Spleen (tissue), 11 donors: ENCODE measurements around the gene HCAR1. TPM values are rescaled to one million over a fixed set of nuclear protein-coding genes. Genes with fewer than 3 reads are reported as not detected.
A peak's percentile ranks its signal among the peaks of the same experiment; 100 is the strongest.
"Not testable (repeated sequence)": the region's sequence is repeated elsewhere in the genome, so short reads cannot be mapped to it uniquely, and the experiment has no call there.

ENCODE experiments used
- DNase-seq: peaks from one replicate; pipeline ENCODE4 v3.0.0-alpha.2; 2020
- H3K27ac ChIP-seq, 8 donors: fragments of 200-600 bp; sonication (generic) in 7 of 8; 1 replicate in 4 of 8; 2 replicates in 4 of 8; pipeline versions ENCODE4 v1.5.0 to v1.8.0; 2016 to 2021; ENCODE audit warnings: inconsistent platforms in 4 of 8, mild to moderate bottlenecking in 4 of 8, moderate library complexity in 1 of 8
- H3K27me3 ChIP-seq, 7 donors: fragments of 200-600 bp; sonication (generic) in 6 of 7; replicated peaks in 1 of 7; 1 replicate in 4 of 7; 2 replicates in 3 of 7; pipeline versions ENCODE4 v1.5.0 to v1.8.0; 2016 to 2021; ENCODE audit warnings: inconsistent platforms in 3 of 7, mild to moderate bottlenecking in 1 of 7
- H3K36me3 ChIP-seq, 6 donors: fragments of 200-600 bp; sonication (generic) in 5 of 6; 1 replicate in 4 of 6; 2 replicates in 2 of 6; pipeline versions ENCODE4 v1.5.0 to v1.8.0; 2016 to 2021; ENCODE audit warnings: inconsistent platforms in 2 of 6
- H3K4me1 ChIP-seq, 6 donors: fragments of 200-600 bp; sonication (generic) in 5 of 6; 1 replicate in 3 of 6; 2 replicates in 3 of 6; pipeline versions ENCODE4 v1.5.0 to v1.8.0; 2016 to 2021; ENCODE audit warnings: inconsistent platforms in 3 of 6
- H3K4me3 ChIP-seq, 8 donors: fragments of 200-600 bp; sonication (generic) in 7 of 8; 1 replicate in 4 of 8; 2 replicates in 4 of 8; pipeline versions ENCODE4 v1.5.0 to v1.8.0; 2016 to 2021; ENCODE audit warnings: inconsistent platforms in 4 of 8, mild to moderate bottlenecking in 4 of 8, moderate library complexity in 2 of 8
- H3K9me3 ChIP-seq, 8 donors: fragments of 200-600 bp; sonication (generic) in 7 of 8; 1 replicate in 4 of 8; 2 replicates in 4 of 8; pipeline versions ENCODE4 v1.5.0 to v1.8.0; 2016 to 2021; ENCODE audit warnings: inconsistent platforms in 4 of 8
- CTCF ChIP-seq, 11 experiments: fragments of 200-600 bp in 7 of 11; fragments of 450-650 bp in 4 of 11; sonication (generic) in 4 of 11; IDR thresholded peaks in 8 of 11; conservative IDR thresholded peaks in 3 of 11; 1 replicate in 7 of 11; 2 replicates in 4 of 11; pipeline versions ENCODE4 v1.4.0 to v1.8.0; 2016 to 2021; ENCODE audit warnings: antibody characterized with exemption in 11 of 11, inconsistent platforms in 4 of 11, mild to moderate bottlenecking in 1 of 11
- POLR2A ChIP-seq, 3 donors: fragments of 450-650 bp; IDR thresholded peaks; one replicate each; pipeline ENCODE4 v1.5.1; 2017; ENCODE audit warnings: antibody characterized with exemption in 3 of 3, mild to moderate bottlenecking in 1 of 3
- POLR2AphosphoS5 ChIP-seq, 3 donors: sonication (generic); formaldehyde crosslinking; IDR thresholded peaks; one replicate each; pipeline ENCODE4 v1.5.1; 2017; ENCODE audit warnings: antibody characterized with exemption in 3 of 3
- whole genome bisulfite sequencing, 5 donors: extraction: QIAGEN DNeasy Blood & Tissue Kit in 3 of 5; methylation state at CpG; one replicate each; pipeline versions ENCODE4 v1.1.5 to v1.1.7; 2013 to 2018; 5-methylcytosine and 5-hydroxymethylcytosine counted together
- intact Hi-C: fragments of 100-400 bp; cut with DNase I; formaldehyde crosslinking; loops from one replicate; pipeline ENCODE4 v1.15.0; 2023; ENCODE audit warnings: low total_unique reads
- polyA plus RNA-seq, 3 donors: library from polyadenylated mRNA; stranded (reverse); fragments of 200-250 nt; gene quantifications; one replicate each; pipeline ENCODE4 v1.2.1, GENCODE V29; 2013
- total RNA-seq, 7 donors: library from RNA; depleted of rRNA in 3 of 7; stranded (reverse); fragments of >200 nt in 3 of 7; fragmentation: NEBNext Ultra II Directional in 4 of 7; extraction: Animal tissue kit (Norgen Biotek cat#: 25700) in 4 of 7; gene quantifications; one replicate each; pipeline versions ENCODE4 v1.1.0 to v1.2.1, GENCODE V29; 2016 to 2021
- donor health status: healthy with polysubstance abuse.
- donor health status: DM: no; HTN: no; CAD: no; lungs with moderate emphysema.
- donor health status: DM: no; HTN: no; CAD: no.
- donor health status: Bipolar disorder and iron deficiency.
- donor health status: healthy.
- donor health status: DM: no; HTN: no; CAD: no.
- donor health status: DM: yes; HTN: yes; CAD: no.

The HCAR1 gene
- total and polyA plus RNA-seq, 10 donors: 0.26 to 10.8 (median 4.0) TPM

GRCh38 chr12:122752464-122753318 lies 22.0 kb upstream of the HCAR1 start, which contains the start of gene DENR:
TSS of gene DENR (plus strand) at chr12:122752824. CDS start at chr12:122753702, 878 bp downstream.
- H3K27me3 ChIP-seq: peaks cover 0 to 3% (median 0%) of the 10 kb centered on the region in 7 donors
- peak; percentile 100 for DNase-seq
- intact Hi-C loops: loop anchor here (5.0 kb wide), 1 partner anchor 115 kb away; no protein-coding TSS in a partner anchor
- peaks cover 9 to 78% (median 30%) of the 10 kb centered on the region in 6 donors for H3K4me1 ChIP-seq
- peak; percentile 89 to 99 (median 98) for TF ChIP-seq CTCF (IDR thresholded peaks at IDR 0.05 in 8 of 11, conservative IDR thresholded peaks at IDR 0.05 in 3 of 11)
- peak; percentile 53 to 81 (median 54) for TF ChIP-seq POLR2A (IDR thresholded peaks at IDR 0.05)
- peak; percentile 98 to 99 (median 98) for TF ChIP-seq POLR2AphosphoS5 (IDR thresholded peaks at IDR 0.05)
- 0 to 1% (median 0%) methylated on average over 33 to 73 of the region's 73 CpGs for WGBS, 5 donors
- peaks cover 0 to 42% (median 32%) of the 10 kb centered on the region in 6 donors for H3K36me3 ChIP-seq
- peak within 1 kb of the TSS; percentile 45 to 94 (median 80) for H3K4me3 ChIP-seq
- no peaks in the 10 kb centered on the region for H3K9me3 ChIP-seq
- H3K27ac ChIP-seq: peak within 1 kb of the TSS; percentile 73 to 97 (median 90)

GRCh38 chr12:122750781-122751515 lies 20.3 kb upstream of the HCAR1 start:
- Histone ChIP-seq H3K36me3 (peaks cover 0 to 25% (median 16%) of the 10 kb centered on the region in 6 donors), H3K4me3 (peak overlapping the region in 1 of 8 donors; percentile 17), H3K27ac (peak overlapping the region in 2 of 8 donors; percentile 90 to 91), H3K4me1 (peaks cover 9 to 63% (median 29%) of the 10 kb centered on the region in 6 donors)
- not testable (repeated sequence) for H3K9me3 ChIP-seq, H3K27me3 ChIP-seq, DNase-seq
- intact Hi-C loops: loop anchor here (5.0 kb wide), 1 partner anchor 114 kb away; no protein-coding TSS in a partner anchor
- WGBS, 5 donors: 70 to 76% (median 71%) methylated on average over 17 of the region's 17 CpGs

GRCh38 chr12:122749569-122750332 lies 19.1 kb upstream of the HCAR1 start:
- intact Hi-C loops: loop anchor here (5.0 kb wide), 1 partner anchor 112 kb away; no protein-coding TSS in a partner anchor

More at GRCh38 chr12:122749569-122750332, 19.1 kb upstream of the HCAR1 start:
- 86 to 92% (median 88%) methylated on average over 6 of the region's 6 CpGs for WGBS, 5 donors
- Histone ChIP-seq H3K4me3 (no peak overlapping the region), H3K9me3 (no peaks in the 10 kb centered on the region), H3K27me3 (peaks cover 0 to 3% (median 0%) of the 10 kb centered on the region in 7 donors), H3K4me1 (peaks cover 9 to 52% (median 25%) of the 10 kb centered on the region in 6 donors), H3K36me3 (peaks cover 0 to 13% (median 4%) of the 10 kb centered on the region in 6 donors), H3K27ac (no peak overlapping the region)
- TF ChIP-seq CTCF (IDR thresholded peaks at IDR 0.05 in 8 of 11, conservative IDR thresholded peaks at IDR 0.05 in 3 of 11) (no peak), POLR2AphosphoS5 (IDR thresholded peaks at IDR 0.05) (no peak), POLR2A (IDR thresholded peaks at IDR 0.05) (no peak)
- DNase-seq: no peak
